Non-pigmented ciliary epithelial cell (primary cell): ENCODE measurements around the gene RAB7A.
"Not testable (repeated sequence)": the region's sequence is repeated elsewhere in the genome, so short reads cannot be mapped to it uniquely, and the experiment has no call there.

Experiments
- DNase-seq: peaks from one replicate; pipeline ENCODE4 v3.0.0-alpha.2; 2010; ENCODE audit warnings: low read depth

The RAB7A gene

DNA sequence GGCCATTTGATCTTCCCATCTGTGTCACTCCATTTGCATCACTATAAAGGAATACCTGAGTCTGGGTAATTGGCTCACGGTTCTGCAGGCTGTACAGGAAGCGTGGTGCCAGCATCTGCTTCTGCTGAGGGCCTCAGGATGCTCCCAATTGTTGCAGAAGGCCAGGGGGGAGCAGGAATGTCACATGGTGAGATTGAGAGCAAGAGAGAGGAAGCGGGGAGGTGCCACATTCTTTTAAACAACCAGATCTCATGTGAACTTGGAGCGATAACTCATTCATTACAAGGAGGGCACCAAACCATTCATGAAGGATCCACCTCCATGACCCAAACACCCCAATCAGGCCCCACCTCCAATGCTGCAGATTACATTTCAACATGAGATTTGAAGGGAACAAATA lies 13.1 kb upstream of the RAB7A start:
- no peak for DNase-seq

DNA sequence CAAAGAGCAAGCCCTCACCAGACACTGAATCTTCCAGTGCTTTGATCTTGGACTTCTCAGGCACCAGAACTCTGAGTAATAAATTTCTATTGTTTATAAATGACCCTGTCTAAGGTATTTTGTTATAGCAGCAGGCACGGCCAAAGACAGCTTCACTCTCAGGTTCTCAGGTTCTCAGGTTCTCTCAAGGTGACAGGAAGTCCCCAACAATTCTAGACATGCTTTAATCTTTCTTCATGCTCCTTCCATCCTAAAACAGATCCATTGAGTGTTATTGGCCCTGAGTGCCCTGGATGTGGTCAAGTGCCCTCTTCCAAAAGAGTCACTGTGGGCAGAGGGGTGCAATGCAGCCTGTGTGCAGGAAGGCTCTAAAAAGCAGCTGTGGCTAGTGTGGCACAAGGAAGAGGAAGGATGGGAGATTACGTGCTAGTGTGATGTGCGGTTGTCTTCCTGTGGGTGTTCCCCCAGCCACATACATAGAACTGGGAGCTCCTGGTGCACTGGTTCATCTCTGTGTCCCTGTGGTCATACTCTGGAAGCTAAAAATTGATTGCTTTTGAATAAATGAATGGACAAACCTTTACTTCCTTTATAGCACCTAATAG lies 11.0 kb upstream of the RAB7A start:
- DNase-seq, result no peak

- not testable (repeated sequence) for DNase-seq
Observed at GRCh38 chr3:128718892-128719291, 7.1 kb upstream of the RAB7A start.

DNA sequence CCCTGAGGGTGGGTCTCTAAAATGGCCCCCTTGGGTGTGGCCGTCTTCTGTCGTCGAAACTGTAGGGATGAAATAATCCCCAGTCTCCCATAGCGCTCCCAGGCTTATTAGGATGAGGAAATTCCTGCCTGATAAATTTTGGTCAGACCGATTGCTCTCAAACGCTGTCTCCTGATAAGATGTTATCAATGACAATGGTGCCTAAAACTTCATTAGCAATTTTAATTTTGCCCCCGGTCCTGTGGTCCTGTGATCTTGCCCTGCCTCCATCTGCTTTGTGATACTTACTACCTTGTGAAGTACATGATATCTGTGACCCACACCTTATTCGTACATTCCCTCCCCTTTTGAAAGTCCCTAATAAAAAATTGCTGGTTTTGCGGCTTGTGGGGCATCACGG lies 5.1 kb upstream of the RAB7A start:
- no peak for DNase-seq

DNA sequence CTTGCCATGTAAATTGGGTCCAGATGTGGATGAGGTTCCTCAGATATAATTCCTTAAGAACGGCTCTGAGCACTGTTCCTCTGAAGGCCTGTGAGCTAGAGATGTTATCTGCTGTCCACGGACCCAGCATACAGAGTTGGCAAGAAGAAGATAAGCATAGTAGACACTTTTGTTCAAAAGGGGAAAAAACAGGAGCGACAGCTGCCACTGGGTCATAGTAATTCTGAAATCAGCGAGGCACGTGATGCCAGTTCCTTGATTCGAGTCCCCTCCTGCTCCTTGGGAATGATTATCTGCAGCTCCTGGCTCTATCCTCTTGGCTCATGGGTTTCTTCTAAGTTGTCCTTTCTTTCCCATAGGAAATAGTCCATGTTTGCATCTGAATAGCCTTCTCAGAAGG lies 2.5 kb upstream of the RAB7A start:
- DNase-seq, result no peak

- no peak for DNase-seq
Observed at GRCh38 chr3:128725547-128726022, 398 bp upstream of the RAB7A start.

DNA sequence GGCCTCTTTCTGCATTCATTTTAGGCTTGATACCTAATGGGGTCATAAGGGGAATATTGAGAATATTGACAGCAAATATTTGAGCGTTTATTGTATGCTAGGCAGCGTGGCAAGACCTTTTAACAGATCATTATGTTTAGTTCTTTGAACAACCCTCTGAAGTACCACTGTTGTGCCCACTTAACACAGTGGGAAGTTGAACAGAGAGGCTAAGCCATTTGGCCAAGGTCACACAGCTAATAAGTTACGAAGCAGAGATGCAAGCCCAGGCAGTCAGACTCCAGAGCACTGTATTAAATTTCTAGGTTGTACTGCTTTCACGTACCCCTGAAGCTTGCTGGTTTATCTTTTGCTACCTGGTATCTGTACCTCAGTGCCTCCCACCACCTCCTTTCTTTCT lies 1.1 kb downstream of the RAB7A start:
- DNase-seq, result no peak

DNA sequence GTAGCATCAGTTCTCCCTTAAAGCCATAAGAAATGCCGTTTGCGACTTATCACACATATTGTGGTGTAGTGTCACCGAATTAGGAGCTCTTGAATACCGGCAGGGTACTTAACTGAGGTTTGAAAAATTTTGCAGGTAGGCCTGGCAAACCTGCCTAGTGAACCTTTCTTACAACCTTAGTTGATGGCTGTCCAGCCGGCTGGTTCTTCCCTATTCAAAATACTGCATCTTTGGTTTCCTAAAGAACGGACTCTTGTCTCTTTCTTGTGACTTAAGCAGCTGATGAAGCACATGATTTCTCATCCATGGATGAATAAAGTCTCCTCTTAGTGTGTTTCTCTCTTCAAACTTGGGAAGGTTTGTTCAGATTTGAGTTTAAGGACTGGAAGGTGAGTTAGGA lies 1.5 kb downstream of the RAB7A start:
- no peak for DNase-seq

- DNase-seq, result no peak
Observed at GRCh38 chr3:128727996-128728395, 2.0 kb downstream of the RAB7A start.

- DNase-seq, result not testable (repeated sequence)
Observed at GRCh38 chr3:128728521-128728920, 2.5 kb downstream of the RAB7A start.

DNA sequence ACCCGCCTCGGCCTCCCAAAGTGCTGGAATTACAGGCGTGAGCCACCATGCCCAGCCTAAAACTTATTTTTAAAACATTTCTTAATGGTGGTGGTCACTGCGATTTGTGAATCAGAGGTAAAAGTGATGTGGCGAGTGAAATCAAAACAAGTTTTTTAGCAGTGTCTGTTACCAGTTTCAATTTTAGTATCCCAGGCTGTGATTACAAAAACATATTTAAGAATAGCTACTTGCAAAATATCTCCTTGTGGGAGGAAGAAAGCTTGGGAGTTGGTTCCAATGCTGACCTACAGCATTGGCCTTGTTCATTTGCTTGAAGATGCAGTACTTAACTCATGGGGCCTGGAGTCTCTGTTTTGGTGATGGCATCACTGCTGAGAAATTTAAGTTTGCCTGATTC lies 4.5 kb downstream of the RAB7A start:
- DNase-seq, result no peak

DNA sequence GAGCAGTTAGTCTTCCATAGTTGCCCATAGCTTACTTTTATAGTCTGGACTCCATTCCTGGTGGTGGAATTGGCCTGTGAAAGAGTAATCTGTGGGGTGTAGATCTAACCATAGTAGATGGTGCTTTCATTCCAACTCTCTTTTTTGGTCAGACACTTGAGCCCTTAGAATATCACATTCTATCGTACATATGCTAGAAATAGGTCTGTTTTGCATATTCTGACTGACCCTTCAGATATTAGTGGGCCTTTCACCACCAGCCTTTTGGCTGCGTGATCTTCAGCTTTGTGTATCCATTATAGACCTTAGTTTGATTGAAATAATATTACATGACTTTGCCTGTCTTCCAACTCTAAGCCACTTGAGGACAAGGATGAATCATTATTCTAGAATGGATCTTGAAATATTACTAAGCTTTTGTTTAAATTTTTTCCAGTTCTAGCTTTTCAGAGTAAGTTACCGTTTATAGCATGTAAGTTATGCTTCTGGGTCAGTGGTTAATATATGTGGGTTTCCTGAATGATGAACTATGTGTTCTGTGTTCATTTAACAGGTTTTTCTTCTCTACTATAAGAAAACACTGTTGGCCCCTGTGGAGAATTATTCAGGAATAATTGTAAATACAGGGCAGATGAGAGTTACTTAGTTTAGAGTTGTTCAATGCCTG lies 8.7 kb downstream of the RAB7A start:
- no peak for DNase-seq

DNA sequence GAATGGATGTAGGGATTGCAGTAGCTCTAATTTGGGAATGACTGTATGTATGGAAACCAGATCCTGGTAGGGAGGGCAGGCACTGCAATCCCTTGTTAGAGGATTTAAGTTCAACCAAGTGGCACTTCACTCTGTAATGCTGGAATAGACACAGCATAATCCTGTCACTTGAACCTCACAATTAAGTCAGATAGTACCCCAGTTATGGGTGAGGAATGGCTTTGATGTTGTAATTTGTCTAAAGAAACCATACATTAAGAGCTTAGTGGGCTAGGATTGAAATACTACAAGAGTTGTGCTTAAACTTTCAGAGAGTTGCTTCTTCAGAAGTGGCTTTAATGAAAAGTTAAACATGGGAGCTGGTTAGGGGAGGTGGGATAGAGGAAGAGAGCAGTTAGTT lies 9.3 kb downstream of the RAB7A start:
- DNase-seq, result no peak

- no peak for DNase-seq
Observed at GRCh38 chr3:128735884-128736283, 9.9 kb downstream of the RAB7A start.

DNA sequence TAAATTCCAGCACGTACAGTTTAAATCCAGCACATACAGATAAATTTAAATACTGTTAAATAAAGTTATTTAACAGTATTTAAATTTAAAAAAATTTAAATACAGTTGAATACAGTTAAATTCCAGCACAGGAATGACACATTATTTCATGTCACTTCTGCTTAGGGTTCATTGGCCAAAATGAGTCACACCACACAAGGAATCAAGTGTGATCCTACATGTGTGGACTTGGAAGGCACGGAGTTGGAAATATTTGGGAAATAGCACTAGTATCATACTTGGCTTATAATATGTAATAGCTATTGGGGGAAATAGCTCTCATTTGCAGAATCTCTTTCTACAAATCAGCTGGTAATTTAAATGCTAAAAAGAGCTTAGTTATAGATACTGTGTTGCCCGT lies 10.6 kb downstream of the RAB7A start:
- DNase-seq, result no peak

- no peak for DNase-seq
Observed at GRCh38 chr3:128740621-128741020, 14.6 kb downstream of the RAB7A start.

- DNase-seq, result no peak
Observed at GRCh38 chr3:128742821-128743594, 17.0 kb downstream of the RAB7A start.

DNA sequence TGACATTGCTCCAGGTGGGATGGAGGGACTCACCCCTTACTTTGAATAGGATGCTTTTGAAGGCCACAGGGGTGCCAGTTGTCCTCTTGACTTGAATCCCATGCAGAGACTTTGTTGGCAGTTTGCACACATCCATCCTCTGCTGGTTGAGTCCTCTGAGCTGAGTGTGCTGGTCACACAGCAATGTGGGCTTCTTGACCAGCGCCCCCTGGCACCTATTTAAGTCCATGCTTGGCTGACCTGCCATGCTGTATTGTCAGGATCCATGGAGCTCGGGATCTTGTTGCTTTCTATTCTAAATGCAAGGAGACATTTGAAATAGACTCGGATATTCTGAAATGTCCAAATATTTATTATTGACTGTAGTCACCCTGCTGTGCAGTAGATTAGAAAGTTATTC lies 19.8 kb downstream of the RAB7A start:
- DNase-seq, result no peak

GRCh38 chr3:128746881-128747280 lies 20.9 kb downstream of the RAB7A start:
- no peak for DNase-seq

GRCh38 chr3:128748557-128748956 lies 22.6 kb downstream of the RAB7A start:
- no peak for DNase-seq

GRCh38 chr3:128749035-128749434 lies 23.1 kb downstream of the RAB7A start:
- DNase-seq, result no peak

DNA sequence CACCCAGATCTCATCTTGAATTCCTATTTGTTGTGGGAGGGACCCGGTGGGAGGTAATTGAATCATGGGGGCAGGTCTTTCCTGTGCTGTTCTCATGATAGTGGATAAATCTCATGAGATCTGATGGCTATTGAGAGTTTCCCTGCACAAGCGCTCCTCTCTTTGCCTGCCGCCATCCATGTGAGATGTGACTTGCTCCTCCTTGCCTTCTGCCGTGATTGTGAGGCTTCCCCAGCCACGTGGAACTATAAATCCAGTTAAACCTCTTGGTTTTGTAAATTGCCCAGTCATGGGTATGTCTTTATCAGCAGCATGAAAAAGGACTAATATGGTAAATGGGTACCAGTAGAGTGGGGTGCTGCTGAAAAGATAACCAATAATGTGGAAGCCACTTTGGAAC lies 23.6 kb downstream of the RAB7A start:
- not testable (repeated sequence) for DNase-seq

DNA sequence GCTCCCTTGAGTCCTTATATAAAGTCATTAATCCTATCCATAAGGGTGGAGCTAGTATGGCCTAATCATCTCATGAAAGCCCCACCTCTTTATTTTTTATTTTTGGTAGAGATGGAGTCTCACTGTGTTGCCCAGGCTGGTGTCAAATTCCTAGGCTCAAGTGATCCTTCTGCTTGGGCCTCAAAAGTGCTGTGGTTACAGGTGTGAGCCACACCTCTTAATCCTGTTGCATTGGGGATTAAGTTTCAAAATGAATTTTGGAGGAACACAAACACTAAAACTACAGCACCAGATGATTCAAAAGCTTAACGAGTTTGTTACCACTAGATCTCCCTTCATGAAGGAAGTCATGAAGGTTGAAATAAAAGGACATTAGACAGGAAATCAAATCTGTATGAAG lies 27.7 kb downstream of the RAB7A start:
- no peak for DNase-seq
